Peyer's patch (tissue), 4 donors: ENCODE measurements around the gene WIPF2.

Experiments used
- CTCF ChIP-seq, 6 experiments: fragments of 450-650 bp in 4 of 6; fragments of 200-600 bp in 2 of 6; sonication (generic) in 1 of 6; IDR thresholded peaks; one replicate each; pipeline ENCODE4 v1.5.1; 2017 to 2019; ENCODE audit warnings: antibody characterized with exemption in 6 of 6, mild to moderate bottlenecking in 3 of 6, moderate library complexity in 1 of 6
- POLR2A ChIP-seq, 2 donors: fragments of 450-650 bp; IDR thresholded peaks; one replicate each; pipeline ENCODE4 v1.5.1; 2017; ENCODE audit warnings: antibody characterized with exemption in 2 of 2, mild to moderate bottlenecking in 2 of 2, moderate library complexity in 2 of 2

- TF ChIP-seq POLR2A (IDR thresholded peaks at IDR 0.05) (no peak), CTCF (IDR thresholded peaks at IDR 0.05) (no peak)
These were observed 111.0 kb downstream of the WIPF2 start for GRCh38 chr17:40329839-40330794.
